ENCODE data around the gene SLC12A7.

DNA sequence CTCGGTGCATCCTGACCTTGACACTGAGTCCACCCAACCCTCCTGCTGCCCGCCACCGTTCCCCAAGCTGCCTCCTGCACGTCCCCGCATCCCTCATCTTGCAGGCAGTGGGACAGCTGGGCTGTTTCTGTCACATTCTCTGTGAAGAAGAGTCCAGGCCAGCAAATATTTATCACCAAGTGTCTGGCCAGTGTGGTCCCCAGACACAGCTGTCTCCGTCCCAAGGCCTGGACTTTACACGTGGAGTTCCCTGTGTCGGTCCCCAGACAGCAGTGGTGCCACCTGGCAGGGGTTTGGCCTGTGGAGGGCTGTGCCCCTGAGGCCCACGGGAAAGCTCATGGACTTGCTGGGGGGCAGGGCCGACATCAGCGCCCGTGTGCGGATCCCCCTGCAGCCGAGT, 9.2 kb upstream of the SLC12A7 start:
- TF ChIP-seq EZH2 (IDR thresholded peaks at IDR 0.05) (no peak), POLR2AphosphoS5 (IDR thresholded peaks at IDR 0.05; ENCODE audit: borderline replicate concordance, low read depth, low read length) (no peak), FOXP2 (optimal IDR thresholded peaks at IDR 0.05; ENCODE audit: control extremely low read depth, extremely low read length, insufficient read depth) (no peak)

Data from SK-N-MC (cell line).